GM04503 (cell line): ENCODE data around the gene EYS.
"Not testable (repeated sequence)": the region's sequence is repeated elsewhere in the genome, so short reads cannot be mapped to it uniquely, and the experiment has no call there.

Source experiments
- DNase-seq: peaks from one replicate; pipeline ENCODE4 v3.0.0-alpha.2; 2012; ENCODE audit warnings: low read depth

The EYS gene

GRCh38 chr6:64041373-64041772 is 1665.7 kb downstream of the EYS start:
- no peak for DNase-seq

DNA sequence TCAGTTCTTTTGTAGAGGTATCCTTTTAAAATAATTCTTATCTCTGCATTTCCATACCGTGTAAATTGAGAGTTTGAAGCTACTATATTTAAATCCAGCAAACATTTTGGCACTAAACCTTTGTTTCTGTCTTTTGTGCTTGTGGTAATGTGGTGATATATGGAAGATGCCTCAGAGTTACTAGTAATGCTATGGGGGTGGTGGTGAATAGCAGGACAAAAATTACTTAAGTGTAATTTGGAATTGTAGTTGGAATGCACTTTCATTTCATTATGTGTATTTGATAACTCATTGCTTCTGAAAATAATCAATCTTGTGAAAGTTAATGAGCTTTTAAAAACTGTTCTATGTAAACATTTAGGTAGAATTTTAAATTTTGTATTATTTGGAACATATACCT is 1666.9 kb downstream of the EYS start:
- no peak for DNase-seq

DNA sequence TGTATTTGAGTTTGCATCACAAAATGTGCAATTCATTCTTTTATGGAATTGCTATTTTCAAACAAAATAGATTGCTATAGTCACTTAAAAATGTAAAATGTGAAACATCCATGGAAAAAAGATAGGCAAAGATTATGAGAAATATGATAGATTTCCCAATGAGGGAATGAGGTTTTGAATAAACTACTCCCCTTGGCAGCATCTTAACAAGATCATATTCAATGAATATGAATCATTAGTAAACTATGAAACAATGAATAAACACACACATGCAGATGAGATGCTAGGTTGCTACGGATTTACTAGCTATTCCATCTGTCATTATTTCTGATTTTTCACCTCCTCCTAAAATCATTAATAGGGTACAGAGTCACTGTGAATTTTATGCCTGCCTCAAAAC is 1669.6 kb downstream of the EYS start:
- DNase-seq, result no peak

GRCh38 chr6:64034910-64035655 is 1671.9 kb downstream of the EYS start:
- DNase-seq, result no peak

DNA sequence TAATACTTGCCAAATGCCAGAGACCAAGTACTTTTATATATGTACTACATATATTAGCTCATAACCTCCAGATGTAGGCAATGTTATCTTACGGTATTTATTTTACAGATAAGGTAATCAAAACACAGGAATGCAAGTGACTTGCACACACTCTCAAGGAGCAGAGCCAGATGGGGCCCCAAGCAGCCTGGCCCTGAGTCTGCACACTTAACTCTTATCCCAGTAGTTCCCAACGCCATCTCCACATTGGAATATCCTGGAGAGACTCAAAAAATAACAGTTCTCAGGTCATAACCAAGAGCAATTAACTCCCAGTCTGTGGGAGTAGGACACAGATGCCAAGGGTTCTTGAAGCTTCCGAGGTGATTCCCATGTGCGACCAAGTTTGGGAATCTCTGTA is 1672.7 kb downstream of the EYS start:
- DNase-seq, result no peak

GRCh38 chr6:64030950-64031618 is 1675.9 kb downstream of the EYS start:
- DNase-seq, result not testable (repeated sequence)

DNA sequence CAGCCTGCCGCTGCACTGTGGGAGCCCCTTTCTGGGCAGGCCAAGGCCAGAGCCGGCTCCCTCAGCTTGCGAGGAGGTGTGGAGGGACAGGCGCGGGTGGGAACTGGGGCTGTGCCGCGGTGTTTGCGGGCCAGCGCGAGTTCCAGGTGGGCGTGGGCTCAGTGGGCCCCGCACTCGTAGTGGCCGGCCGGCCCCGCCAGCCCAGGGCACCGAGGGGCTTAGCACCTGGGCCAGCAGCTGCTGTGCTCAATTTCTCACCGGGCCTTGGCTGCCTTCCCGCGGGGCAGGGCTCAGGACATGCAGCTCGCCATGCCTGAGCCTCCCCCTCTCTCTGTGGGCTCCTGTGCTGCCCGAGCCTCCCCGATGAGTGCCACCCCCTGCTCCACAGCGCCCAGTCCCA is 1683.3 kb downstream of the EYS start:
- no peak for DNase-seq

DNA sequence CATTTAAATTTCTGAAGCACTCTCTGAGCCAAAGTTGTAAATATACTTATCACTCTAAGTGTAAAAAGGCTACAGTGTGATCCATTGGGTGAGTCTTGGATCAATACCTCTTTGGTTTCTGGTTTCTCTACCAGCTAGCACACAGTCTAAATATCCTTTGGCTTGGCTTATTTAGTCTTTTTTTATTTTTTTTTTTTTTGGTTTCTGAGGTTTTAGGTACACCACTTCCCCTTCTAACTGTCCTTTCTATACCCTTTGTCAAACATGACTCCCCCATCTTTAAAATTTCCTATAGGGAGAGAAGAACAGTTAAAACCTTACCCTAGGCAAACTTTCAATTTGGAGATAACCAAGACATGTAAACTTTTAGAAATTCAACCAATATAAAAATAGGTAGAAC is 1692.4 kb downstream of the EYS start:
- no peak for DNase-seq

DNA sequence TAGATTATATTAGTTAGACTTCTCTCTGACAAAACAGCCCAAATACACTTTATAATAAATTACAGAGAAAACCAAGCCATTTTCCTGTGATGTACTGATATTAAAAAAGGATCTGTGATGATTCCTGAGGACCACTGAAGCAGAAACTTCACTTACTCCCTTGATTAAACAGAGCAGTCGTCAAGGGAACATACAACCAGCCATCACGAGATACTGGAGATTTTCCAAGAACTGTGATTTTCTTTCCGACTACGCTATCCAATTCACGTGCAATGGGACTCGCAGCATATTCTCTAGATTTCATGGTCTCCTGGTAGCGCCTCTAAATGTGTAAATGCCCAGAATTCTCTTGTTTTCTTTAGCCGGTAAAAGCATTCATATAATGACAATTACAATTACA is 1694.0 kb downstream of the EYS start:
- no peak for DNase-seq

GRCh38 chr6:64012351-64013001 is 1694.5 kb downstream of the EYS start:
- no peak for DNase-seq

DNA sequence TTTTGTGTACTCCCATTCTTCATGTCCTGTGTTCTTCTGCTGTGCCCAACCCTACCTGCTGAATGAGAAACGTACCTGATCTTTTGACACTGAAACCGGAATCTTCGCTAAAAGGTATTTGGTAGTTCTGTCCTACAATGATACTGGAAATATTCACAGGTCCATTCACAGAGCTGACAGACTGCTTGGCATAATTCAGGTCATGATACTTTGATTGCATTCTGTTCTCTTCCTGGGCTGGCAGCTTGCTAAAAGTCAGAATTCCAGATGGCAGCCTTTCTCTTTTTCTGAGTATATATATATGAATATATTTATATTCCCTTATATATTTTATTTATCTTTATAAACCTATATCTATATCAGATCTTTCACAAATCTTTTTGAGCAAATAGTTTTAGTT is 1696.4 kb downstream of the EYS start:
- no peak for DNase-seq

- no peak for DNase-seq
These were observed 1697.0 kb downstream of the EYS start for GRCh38 chr6:64010010-64010409.

- DNase-seq, result no peak
These were observed 1700.8 kb downstream of the EYS start for GRCh38 chr6:64006246-64006645.

- no peak for DNase-seq
These were observed 1706.1 kb downstream of the EYS start for GRCh38 chr6:64000818-64001491.

DNA sequence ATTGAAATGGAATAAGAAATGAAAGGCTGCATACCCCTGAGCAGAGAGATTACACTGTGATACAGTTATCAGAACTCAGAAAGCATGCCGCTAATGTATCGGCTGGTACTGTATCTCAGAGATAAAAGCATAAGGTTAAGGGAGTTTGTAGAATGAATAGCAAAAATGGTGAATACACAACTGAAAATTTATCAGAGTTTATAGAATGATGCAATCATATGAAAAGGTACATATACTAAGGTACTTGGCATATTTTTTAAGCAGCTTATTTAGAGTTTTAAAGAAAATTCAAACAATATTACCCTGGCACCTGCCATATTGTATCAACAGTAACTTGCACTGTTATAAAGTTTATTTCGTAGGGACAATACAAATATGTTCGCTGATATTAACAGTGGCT is 1707.4 kb downstream of the EYS start:
- DNase-seq, result no peak

DNA sequence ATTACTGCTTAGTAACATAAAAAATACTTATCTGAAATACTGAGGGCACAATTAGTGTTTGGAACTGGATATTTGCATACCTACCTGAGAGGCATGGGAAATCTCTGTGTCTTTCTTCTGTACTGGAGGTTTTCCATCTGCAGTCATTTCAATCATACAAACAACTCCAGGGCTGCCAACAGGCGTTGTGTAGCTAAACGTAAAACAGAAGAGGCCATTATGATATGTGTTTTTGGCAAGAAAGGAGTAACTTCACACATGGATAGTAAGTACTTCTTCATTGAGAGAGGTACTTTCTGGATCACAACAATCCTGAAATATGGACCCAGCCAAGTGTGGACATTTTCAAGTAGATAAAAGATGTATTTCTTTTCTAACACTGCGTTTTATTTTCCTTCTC is 1708.0 kb downstream of the EYS start:
- no peak for DNase-seq

- DNase-seq, result no peak
These were observed 1709.3 kb downstream of the EYS start for GRCh38 chr6:63997734-63998133.

DNA sequence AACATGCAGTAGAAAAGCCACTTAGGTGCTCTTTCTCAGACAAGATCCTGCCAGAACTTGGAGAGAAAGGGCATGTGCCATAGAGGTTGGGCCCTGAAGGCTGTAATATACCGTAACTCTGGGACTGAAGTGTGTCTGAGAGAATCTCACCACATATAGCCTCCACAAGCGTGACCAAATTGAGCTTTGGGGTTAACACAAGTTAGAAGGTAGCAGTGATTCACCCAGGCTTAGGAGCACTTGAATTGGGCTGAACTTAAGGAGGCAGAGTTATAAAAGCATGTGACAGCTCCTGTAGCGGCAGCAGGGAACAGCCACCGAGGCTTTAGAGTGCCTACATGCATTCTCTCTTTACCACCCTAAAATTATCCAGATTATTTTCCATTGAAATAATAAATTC is 1709.8 kb downstream of the EYS start:
- DNase-seq, result no peak

GRCh38 chr6:63985223-63985622 is 1721.8 kb downstream of the EYS start:
- DNase-seq, result no peak

GRCh38 chr6:63975699-63976098 is 1731.3 kb downstream of the EYS start:
- DNase-seq, result no peak

DNA sequence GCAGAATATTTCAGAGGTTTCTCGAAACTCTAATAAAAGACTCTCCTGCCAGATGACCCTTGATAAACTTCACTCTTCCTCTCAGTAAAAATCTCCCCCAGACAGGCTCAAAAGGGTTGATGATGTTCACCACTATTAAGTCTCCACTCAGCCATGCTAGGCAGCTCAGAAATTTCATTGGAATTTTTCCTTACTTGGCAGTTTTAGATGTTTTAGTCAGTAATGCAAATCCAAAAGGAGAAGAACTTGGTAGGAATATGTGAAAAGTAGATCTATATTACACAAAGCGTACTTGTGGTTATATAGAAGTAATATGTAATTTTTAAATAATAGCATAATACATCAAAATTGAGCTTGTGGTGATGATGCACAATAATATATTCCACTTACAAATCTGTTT is 1738.4 kb downstream of the EYS start:
- DNase-seq, result no peak

DNA sequence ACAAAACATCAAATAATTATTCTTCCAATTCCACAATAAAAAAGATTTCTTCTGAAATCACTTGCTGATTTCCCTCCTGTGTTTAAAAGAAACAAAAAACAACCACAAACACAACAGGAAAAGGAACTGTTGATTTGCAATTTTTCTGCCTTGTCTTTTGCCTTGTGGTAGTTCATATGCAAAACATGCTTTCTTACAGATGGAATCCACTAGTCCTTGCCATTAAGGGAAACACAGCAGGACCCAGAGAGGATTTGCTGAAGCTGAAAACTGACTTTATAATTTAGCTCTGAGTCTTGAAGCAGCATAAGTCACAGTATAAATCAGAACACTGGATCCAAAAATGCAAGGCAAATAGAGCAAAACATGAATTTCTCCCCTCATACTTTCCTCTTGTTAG is 1742.7 kb downstream of the EYS start:
- no peak for DNase-seq

DNA sequence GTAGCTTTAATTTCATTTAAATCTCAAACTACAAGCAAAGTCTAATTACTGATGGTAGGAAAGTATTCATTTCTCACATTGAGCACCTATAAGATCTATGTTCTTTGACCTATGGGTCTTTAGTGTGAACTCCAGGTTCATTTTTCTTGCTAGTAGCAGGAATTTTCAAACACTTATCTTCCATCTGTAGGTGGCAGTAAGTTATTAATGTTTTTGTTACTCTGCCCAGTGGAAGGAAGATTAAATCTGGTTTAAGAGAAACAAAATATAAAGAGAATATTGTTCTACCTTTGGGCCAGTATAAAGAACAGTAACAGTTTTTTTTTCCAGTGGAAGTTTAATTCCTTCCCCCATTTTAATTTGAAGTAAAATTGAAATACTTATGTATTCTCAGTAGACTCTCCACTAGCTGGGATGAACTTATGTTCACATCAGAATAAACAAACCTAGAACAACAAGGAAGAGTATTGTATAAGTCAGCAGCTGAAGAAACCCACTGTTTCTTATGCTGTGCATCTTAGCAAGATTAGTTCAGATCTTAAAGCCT is 1743.2 kb downstream of the EYS start:
- DNase-seq, result no peak
